ENCODE data around the gene NUSAP1. TPM values are rescaled to one million over a fixed set of nuclear protein-coding genes. Genes with fewer than 3 reads are reported as not detected.

Gene NUSAP1
- polyA plus RNA-seq, 1 experiment: 33.9 TPM

DNA sequence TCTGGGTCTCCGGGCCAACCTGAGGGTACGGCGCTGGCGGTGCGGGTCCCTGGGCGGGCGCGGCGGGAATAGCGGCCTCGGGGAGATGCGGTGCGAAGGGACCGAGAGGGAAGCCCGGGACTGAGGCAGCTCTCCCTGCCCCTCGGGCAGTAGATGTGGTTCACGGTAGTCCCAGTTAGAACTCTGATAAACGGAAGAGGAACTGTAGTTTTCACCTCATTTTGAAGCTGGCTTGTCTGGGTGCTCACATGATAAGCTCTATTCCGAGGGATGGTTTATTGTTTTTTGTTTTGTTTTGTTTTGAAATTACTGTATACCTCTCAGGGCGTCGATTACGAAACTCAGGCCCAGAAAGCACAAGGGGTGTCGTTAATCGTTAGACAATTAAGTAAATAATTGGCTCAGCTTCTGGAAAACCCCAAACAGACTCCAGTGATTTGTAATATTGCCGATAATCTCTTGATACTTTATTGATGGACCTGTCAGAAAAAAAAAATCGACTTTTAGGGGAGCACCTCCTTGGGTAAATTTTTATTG is 413 bp downstream of the NUSAP1 start:
- CTCF ChIA-PET: interaction anchor here (0.7 to 1.6 kb wide), 7 partner anchors 10 to 475 kb away, joined by 3 to 8 read pairs (median 3); partner anchors contain the start of gene CHP1
- POLR2A ChIA-PET: interaction anchor here (0.6 to 1.5 kb wide), 3 partner anchors 15 to 28 kb away, joined by 3 to 4 read pairs (median 3); no protein-coding TSS in a partner anchor
- Histone ChIP-seq H3K27me3 (ENCODE audit: control insufficient read depth, insufficient read depth, low read length) (no peaks in the 10 kb centered on the region), H3K4me3 (ENCODE audit: low read depth, low read length) (peak overlapping the region; percentile 96), H3K9me3 (ENCODE audit: control insufficient read depth, insufficient read depth, low read length) (no peaks in the 10 kb centered on the region), H3K27ac (ENCODE audit: low read depth, low read length) (peak overlapping the region; percentile 80)
- TF ChIP-seq, protein P1, sequence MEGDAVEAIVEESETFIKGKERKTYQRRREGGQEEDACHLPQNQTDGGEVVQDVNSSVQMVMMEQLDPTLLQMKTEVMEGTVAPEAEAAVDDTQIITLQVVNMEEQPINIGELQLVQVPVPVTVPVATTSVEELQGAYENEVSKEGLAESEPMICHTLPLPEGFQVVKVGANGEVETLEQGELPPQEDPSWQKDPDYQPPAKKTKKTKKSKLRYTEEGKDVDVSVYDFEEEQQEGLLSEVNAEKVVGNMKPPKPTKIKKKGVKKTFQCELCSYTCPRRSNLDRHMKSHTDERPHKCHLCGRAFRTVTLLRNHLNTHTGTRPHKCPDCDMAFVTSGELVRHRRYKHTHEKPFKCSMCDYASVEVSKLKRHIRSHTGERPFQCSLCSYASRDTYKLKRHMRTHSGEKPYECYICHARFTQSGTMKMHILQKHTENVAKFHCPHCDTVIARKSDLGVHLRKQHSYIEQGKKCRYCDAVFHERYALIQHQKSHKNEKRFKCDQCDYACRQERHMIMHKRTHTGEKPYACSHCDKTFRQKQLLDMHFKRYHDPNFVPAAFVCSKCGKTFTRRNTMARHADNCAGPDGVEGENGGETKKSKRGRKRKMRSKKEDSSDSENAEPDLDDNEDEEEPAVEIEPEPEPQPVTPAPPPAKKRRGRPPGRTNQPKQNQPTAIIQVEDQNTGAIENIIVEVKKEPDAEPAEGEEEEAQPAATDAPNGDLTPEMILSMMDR (IDR thresholded peaks at IDR 0.05; ENCODE audit: low read depth, low read length): no peak
- no peak for DNase-seq (ENCODE audit: low read depth, low spot score)

DNA sequence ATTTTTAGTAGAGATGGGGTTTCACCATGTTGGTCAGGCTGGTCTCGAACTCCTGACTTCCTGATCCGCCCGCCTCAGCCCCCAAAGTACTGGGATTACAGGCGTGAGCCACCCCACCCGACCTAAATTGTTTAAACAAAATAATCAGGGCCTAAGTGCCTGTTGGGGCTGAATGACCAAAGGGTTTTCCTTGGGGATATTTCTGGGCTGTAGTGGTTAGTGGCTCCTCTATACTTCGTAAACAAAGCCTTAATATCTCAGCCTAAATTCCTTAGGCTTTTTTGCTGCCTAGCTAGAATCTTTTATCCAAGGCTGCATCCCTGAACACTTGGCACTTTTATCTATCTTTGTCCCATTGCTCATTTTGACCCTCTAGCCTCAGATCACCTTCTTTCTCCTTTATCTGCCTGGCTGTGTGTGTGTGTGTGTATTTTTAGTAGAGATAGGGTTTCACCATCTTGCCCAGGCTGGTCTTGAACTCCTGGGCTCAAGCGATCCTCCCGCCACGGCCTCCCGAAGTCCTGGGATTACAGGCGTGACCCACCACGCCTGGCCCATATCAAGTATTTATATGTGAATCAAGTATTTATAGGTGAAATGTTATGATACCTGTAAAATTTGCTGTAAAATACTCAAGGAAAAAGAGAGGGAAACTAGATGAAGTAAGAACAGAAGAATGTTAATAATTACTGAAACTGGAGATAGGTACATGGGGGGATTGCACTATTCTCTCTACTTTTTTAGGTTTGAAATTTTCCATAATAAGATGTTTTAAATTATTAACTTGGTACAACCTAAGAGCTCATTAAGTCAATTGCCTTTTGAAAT is 1.8 kb downstream of the NUSAP1 start:
- CTCF ChIA-PET: no interaction called here

DNA sequence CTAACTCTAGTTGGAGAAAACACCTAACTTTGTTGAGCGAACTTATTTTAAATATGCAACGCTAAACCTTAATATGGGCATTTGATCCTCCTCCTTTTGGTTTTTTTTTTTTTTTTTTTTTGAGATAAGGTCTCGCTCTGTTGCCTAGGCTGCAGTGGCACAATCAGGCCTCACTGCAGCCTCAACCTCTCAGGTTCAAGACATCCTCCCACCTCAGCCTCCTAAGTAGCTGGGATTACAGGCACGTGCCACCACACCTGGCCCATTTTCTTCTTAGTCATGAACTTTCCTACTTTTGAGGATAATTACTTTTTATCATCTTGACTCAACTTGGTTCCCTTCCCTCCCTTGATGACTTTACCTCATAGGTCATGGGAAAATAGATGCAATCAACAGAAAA is 3.9 kb downstream of the NUSAP1 start:
- TF ChIP-seq, protein P1 (IDR thresholded peaks at IDR 0.05; ENCODE audit: low read depth, low read length): no peak
- ChIA-PET POLR2A (no interaction called here), CTCF (no interaction called here)
- no peak for DNase-seq (ENCODE audit: low read depth, low spot score)
- no peak overlapping the region for H3K4me3 ChIP-seq (ENCODE audit: low read depth, low read length)
- no peaks in the 10 kb centered on the region for H3K9me3 ChIP-seq (ENCODE audit: control insufficient read depth, insufficient read depth, low read length)
- H3K27ac ChIP-seq (ENCODE audit: low read depth, low read length): no peak overlapping the region
- no peaks in the 10 kb centered on the region for H3K27me3 ChIP-seq (ENCODE audit: control insufficient read depth, insufficient read depth, low read length)

More for the DNA sequence above, 1.8 kb downstream of the NUSAP1 start:
- Histone ChIP-seq H3K9me3 (ENCODE audit: control insufficient read depth, insufficient read depth, low read length) (no peaks in the 10 kb centered on the region), H3K27ac (ENCODE audit: low read depth, low read length) (no peak overlapping the region), H3K4me3 (ENCODE audit: low read depth, low read length) (no peak overlapping the region), H3K27me3 (ENCODE audit: control insufficient read depth, insufficient read depth, low read length) (no peaks in the 10 kb centered on the region)
- no peak for DNase-seq (ENCODE audit: low read depth, low spot score)
- TF ChIP-seq, protein P1 (IDR thresholded peaks at IDR 0.05; ENCODE audit: low read depth, low read length): no peak
- POLR2A ChIA-PET: no interaction called here

DNA sequence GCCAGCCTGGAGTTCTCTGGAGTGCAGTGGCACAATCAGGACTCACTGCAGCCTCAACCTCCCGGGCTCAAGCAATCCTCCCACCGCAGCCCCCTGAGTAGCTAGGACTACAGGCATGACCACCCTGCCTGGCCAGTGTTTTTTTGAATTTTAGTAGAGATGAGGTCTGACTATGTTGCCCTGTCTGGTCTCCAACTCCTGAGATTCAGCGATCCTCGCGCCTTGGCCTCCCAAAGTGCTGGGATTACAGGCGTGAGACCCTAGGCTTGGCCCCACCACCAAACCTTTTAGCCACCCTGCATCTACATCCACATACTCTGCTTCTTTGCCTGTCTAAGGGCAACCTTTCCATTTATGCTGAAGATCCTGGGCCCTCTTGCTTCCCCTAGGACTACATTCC is 4.4 kb downstream of the NUSAP1 start:
- Histone ChIP-seq H3K27me3 (ENCODE audit: control insufficient read depth, insufficient read depth, low read length) (no peaks in the 10 kb centered on the region), H3K4me3 (ENCODE audit: low read depth, low read length) (no peak overlapping the region), H3K9me3 (ENCODE audit: control insufficient read depth, insufficient read depth, low read length) (no peaks in the 10 kb centered on the region), H3K27ac (ENCODE audit: low read depth, low read length) (no peak overlapping the region)
- POLR2A ChIA-PET: no interaction called here
- TF ChIP-seq, protein P1 (IDR thresholded peaks at IDR 0.05; ENCODE audit: low read depth, low read length): no peak
- no peak for DNase-seq (ENCODE audit: low read depth, low spot score)
- CTCF ChIA-PET: no interaction called here
